HG03521 (cell line): ENCODE data around the gene NPW.

Source experiments
- ATAC-seq: cut with Tn5 transposase; IDR thresholded peaks from one replicate; pipeline ENCODE4 v1.9.1; 2021; ENCODE audit warnings: mild to moderate bottlenecking, moderate library complexity; ENCODE audit not compliant: unreplicated experiment

The NPW gene

GRCh38 chr16:2047330-2048115, 27.9 kb downstream of the NPW start, which contains the start of the genes NTHL1 and TSC2:
Gene NTHL1 (minus strand): TSS chr16:2047834. CDS start chr16:2047823, 11 bp downstream.
Gene TSC2 (plus strand): TSS chr16:2047985. CDS start chr16:2048616, 631 bp downstream.
- ATAC-seq: peak; percentile 89

- peak; percentile 2 for ATAC-seq
Measured at GRCh38 chr16:2048116-2048543, 28.5 kb downstream of the NPW start.

GRCh38 chr16:2053211-2053610, 33.6 kb downstream of the NPW start:
- no peak for ATAC-seq

GRCh38 chr16:2053897-2054296, 34.3 kb downstream of the NPW start:
- ATAC-seq: no peak

GRCh38 chr16:2054543-2055245, 35.1 kb downstream of the NPW start:
- no peak for ATAC-seq

- ATAC-seq: no peak
Measured at GRCh38 chr16:2056077-2056476, 36.5 kb downstream of the NPW start.

- no peak for ATAC-seq
Measured at GRCh38 chr16:2056681-2057407, 37.3 kb downstream of the NPW start.

- no peak for ATAC-seq
Measured at GRCh38 chr16:2057438-2057837, 37.9 kb downstream of the NPW start.

- no peak for ATAC-seq
Measured at GRCh38 chr16:2058420-2058819, 38.8 kb downstream of the NPW start.

- ATAC-seq: no peak
Measured at GRCh38 chr16:2058872-2059271, 39.3 kb downstream of the NPW start.

- ATAC-seq: no peak
Measured at GRCh38 chr16:2060346-2060745, 40.8 kb downstream of the NPW start.

- ATAC-seq: no peak
Measured at GRCh38 chr16:2061023-2061422, 41.4 kb downstream of the NPW start.

- ATAC-seq: no peak
Measured at GRCh38 chr16:2061526-2061925, 41.9 kb downstream of the NPW start.

- ATAC-seq: no peak
Measured at GRCh38 chr16:2062801-2063200, 43.2 kb downstream of the NPW start.

- no peak for ATAC-seq
Measured at GRCh38 chr16:2063861-2064260, 44.3 kb downstream of the NPW start.

GRCh38 chr16:2064368-2064945, 44.9 kb downstream of the NPW start:
- ATAC-seq: no peak

- ATAC-seq: no peak
Measured at GRCh38 chr16:2066139-2066538, 46.6 kb downstream of the NPW start.
